Kidney epithelial cell (primary cell): Measurements from ENCODE around the gene MACF1. TPM values are rescaled to one million over a fixed set of nuclear protein-coding genes. Genes with fewer than 3 reads are reported as not detected.

ENCODE experiments used
- DNase-seq: peaks from one replicate; pipeline ENCODE4 v3.0.0-alpha.2; 2010; ENCODE audit warnings: low read depth
- H3K27me3 ChIP-seq: 2 replicates; pipeline ENCODE4 v1.6.0; 2011; ENCODE audit warnings: low read length; ENCODE audit not compliant: control insufficient read depth, insufficient read depth
- H3K36me3 ChIP-seq: 2 replicates; pipeline ENCODE4 v1.5.1; 2011; ENCODE audit warnings: low read length; ENCODE audit not compliant: control insufficient read depth, insufficient read depth
- H3K4me3 ChIP-seq: 2 replicates; pipeline ENCODE4 v1.5.1; 2011; ENCODE audit warnings: low read depth, mild to moderate bottlenecking, control low read depth, low read length
- total RNA-seq: library from RNA; depleted of rRNA; stranded (reverse); fragments of >200 nt; gene quantifications from 2 replicates; pipeline ENCODE4 v1.2.3, GENCODE V29; 2015
- TF ChIP-seq, protein P1 (sequence below): IDR thresholded peaks from 2 replicates; pipeline ENCODE4 v1.5.1; 2011; ENCODE audit warnings: mild to moderate bottlenecking, moderate library complexity, low read length, control low read depth, inconsistent platforms; ENCODE audit not compliant: insufficient read depth, poor library complexity, severe bottlenecking

The MACF1 gene
- total RNA-seq, 1 donor from 2014 or later, result 279 TPM

DNA sequence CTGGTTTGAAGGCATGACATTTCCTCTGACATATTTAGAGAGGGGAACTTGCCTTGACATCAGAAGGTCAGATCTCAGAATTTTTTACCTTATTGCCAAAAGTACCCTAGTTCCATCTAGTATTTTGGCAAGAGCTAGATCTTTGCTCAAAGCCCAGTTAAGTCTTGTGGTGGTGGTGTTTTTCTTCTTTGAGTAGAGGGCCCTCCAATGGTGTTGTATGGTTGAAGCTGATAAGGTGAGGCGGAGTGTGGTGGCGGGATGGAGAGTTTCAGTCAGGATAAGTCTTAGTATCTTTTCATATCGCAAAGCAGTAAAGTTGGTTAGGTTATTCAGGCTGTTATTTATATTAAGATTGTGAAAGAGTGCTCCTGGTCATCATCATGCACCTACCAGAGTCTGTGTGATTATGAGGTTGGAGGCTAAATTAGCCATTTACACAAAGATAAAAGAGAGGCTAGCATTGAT, 20.1 kb upstream of the MACF1 start:
- Histone ChIP-seq H3K27me3 (no peaks in the 10 kb centered on the region), H3K4me3 (no peak overlapping the region), H3K36me3 (no peaks in the 10 kb centered on the region)
- DNase-seq, result no peak
- TF ChIP-seq, protein P1, sequence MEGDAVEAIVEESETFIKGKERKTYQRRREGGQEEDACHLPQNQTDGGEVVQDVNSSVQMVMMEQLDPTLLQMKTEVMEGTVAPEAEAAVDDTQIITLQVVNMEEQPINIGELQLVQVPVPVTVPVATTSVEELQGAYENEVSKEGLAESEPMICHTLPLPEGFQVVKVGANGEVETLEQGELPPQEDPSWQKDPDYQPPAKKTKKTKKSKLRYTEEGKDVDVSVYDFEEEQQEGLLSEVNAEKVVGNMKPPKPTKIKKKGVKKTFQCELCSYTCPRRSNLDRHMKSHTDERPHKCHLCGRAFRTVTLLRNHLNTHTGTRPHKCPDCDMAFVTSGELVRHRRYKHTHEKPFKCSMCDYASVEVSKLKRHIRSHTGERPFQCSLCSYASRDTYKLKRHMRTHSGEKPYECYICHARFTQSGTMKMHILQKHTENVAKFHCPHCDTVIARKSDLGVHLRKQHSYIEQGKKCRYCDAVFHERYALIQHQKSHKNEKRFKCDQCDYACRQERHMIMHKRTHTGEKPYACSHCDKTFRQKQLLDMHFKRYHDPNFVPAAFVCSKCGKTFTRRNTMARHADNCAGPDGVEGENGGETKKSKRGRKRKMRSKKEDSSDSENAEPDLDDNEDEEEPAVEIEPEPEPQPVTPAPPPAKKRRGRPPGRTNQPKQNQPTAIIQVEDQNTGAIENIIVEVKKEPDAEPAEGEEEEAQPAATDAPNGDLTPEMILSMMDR, result no peak

DNA sequence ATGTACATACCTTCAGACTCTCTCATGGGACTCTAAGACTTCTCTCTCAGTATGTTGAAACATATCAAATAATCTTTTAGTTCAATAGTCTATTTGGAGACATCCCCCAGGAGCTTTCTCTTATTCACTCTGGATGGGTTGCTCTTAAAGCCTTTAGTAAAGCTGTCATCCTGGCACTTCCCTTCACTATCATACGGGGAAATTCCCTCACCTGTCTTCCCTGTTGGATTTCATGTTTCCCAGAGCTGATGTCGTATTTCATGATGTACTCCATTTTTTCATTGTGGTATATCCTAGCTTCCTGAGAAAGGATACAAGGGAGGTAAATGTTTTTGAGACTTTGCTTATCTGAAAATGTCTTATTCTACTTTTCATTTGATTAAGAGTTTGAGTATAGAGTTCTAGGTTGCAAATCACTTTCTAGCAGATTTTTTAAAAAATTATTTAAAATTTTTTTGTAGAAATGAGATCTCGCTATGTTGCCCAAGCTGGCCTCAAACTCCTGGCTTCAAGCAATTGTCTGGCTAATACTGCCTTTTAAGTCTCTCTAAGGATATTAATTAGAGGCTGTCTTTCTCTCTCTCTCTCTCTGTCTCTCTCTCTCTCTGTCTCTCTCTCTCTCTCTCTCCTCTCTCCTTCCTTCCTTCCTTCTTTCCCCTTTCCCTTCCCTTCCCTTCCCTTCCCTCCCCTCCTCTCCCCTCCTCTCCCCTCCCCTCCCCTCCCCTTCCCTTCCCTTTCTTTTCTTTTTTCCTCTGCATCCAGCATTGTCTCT, 17.0 kb upstream of the MACF1 start:
- H3K36me3 ChIP-seq, result no peaks in the 10 kb centered on the region
- TF ChIP-seq, protein P1, result no peak
- H3K27me3 ChIP-seq, result no peaks in the 10 kb centered on the region
- H3K4me3 ChIP-seq, result no peak overlapping the region
- DNase-seq, result no peak

DNA sequence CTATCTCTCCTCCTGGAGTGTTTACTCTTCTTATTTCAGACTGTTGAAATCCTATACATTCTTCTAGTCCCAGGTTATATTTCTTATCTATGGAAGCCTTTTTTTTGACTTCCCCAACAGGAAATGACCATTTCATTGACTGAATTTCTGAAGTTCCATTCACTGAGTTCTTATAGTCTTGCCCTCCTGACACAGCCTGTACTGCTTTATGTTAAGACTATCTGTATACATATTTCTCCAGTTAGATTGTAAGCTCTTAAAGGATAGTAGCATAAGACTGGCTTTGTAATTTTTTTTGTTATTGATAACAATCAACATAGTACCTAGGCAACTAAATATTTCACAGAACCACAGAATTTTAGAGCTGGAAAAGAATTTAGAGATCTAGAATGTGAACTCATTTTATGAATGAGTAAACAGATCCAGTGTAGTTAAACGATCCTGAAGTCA, 14.9 kb upstream of the MACF1 start:
- no peaks in the 10 kb centered on the region for H3K27me3 ChIP-seq
- no peak for DNase-seq
- no peak overlapping the region for H3K4me3 ChIP-seq
- TF ChIP-seq, protein P1, result no peak
- H3K36me3 ChIP-seq, result no peaks in the 10 kb centered on the region

DNA sequence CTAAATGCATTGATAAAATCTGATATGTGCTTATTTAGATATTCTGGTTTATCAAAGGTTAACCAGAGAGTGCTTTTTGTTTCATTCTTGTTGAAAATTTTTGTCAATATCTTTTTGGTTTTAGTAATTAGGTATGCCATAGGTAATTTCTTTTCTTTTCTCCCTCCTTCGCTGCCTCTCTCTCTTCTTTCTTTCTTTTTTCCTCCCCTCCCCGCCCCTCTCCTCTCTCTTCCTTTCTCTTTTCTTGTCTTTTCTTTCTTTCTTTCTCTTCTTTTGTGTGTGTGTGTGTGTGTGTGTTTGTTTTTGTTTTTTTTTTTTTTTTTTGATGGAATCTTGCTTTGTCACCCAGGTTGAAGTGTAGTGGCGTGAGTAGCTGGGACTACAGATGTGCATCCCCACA, 14.4 kb upstream of the MACF1 start:
- no peak overlapping the region for H3K4me3 ChIP-seq
- DNase-seq, result no peak
- no peaks in the 10 kb centered on the region for H3K36me3 ChIP-seq
- TF ChIP-seq, protein P1, result no peak
- H3K27me3 ChIP-seq, result no peaks in the 10 kb centered on the region

DNA sequence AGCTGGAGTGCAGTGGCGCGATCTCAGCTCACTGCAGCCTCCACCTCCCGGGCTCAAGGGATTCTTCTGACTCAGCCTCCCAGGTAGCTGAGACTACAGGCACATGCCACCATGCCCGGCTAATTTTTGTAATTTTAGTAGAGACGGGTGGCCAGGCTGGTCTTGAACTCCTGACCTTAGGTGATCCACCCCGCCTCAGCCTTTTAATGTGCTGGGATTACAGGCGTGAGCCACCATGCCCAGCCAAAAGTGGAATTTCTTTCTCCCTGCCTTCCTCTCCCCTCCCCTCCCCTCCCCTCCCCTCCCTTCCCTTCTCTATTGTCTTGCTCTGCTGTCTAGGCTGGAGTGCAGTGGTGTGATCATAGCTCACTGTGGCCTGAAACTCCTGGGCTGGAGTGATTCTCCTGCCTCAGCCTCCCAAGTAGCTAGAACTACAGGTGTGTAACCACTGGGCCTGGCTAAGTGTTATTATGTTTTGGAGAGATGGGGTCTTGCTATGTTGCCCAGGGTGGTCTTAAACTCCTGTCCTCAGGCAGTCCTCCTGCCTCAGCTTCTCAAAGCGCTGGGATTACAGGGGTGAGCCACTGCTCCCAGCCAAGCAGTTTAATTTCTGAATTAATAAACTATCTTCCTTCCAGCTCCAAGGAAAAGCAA, 10.0 kb upstream of the MACF1 start:
- no peaks in the 10 kb centered on the region for H3K36me3 ChIP-seq
- H3K27me3 ChIP-seq, result no peaks in the 10 kb centered on the region
- TF ChIP-seq, protein P1, result no peak
- H3K4me3 ChIP-seq, result no peak overlapping the region
- DNase-seq, result no peak
